DOHH2 (cell line): Measurements from ENCODE around the gene ARPC1B.

Source experiments
- H3F3A ChIP-seq: fragments of 200-600 bp; sonication (generic), shearing (Covaris generic); 2 replicates; pipeline ENCODE4 v1.6.0; 2016; ENCODE audit warnings: antibody characterized with exemption, mild to moderate bottlenecking; ENCODE audit not compliant: control insufficient read depth, insufficient read depth
- H3K27ac ChIP-seq: fragments of 200-600 bp; sonication (generic); 2 replicates; pipeline ENCODE4 v1.5.1; 2014; ENCODE audit warnings: low read depth, mild to moderate bottlenecking, low read length, moderate library complexity
- H3K27me3 ChIP-seq: fragments of 200-600 bp; sonication (generic); 2 replicates; pipeline ENCODE4 v1.6.1; 2014; ENCODE audit warnings: mild to moderate bottlenecking, low read length, mixed read lengths; ENCODE audit not compliant: control insufficient read depth
- H3K36me3 ChIP-seq: fragments of 200-600 bp; sonication (generic); 2 replicates; pipeline ENCODE4 v1.6.1; 2014; ENCODE audit warnings: mild to moderate bottlenecking, low read length, moderate library complexity, mixed read lengths; ENCODE audit not compliant: control insufficient read depth
- H3K4me1 ChIP-seq: fragments of 200-600 bp; sonication (generic); 2 replicates; pipeline ENCODE4 v1.6.1; 2014; ENCODE audit warnings: mild to moderate bottlenecking, low read length, mixed read lengths; ENCODE audit not compliant: control insufficient read depth
- H3K4me2 ChIP-seq: fragments of 200-600 bp; sonication (generic); 2 replicates; pipeline ENCODE4 v1.6.0; 2014; ENCODE audit warnings: mild to moderate bottlenecking, low read length, moderate library complexity
- H3K4me3 ChIP-seq: fragments of 200-600 bp; sonication (generic); 2 replicates; pipeline ENCODE4 v1.5.1; 2014; ENCODE audit warnings: mild to moderate bottlenecking, low read length, mixed read lengths
- H3K79me2 ChIP-seq: fragments of 200-600 bp; sonication (generic); 2 replicates; pipeline ENCODE4 v1.6.1; 2014; ENCODE audit warnings: mild to moderate bottlenecking, low read length, mixed read lengths; ENCODE audit not compliant: control insufficient read depth
- H3K9me2 ChIP-seq: fragments of 200-600 bp; sonication (generic); replicated peaks from 2 replicates; pipeline ENCODE4 v1.6.1; 2014; ENCODE audit warnings: mild to moderate bottlenecking, low read length, mixed read lengths; ENCODE audit not compliant: control insufficient read depth
- H3K9me3 ChIP-seq: fragments of 200-600 bp; sonication (generic); 2 replicates; pipeline ENCODE4 v1.6.1; 2014; ENCODE audit warnings: antibody characterized with exemption, low read length, mixed read lengths; ENCODE audit not compliant: control insufficient read depth, insufficient read depth
- H4K20me1 ChIP-seq: fragments of 200-600 bp; sonication (generic); 2 replicates; pipeline ENCODE4 v1.6.0; 2014; ENCODE audit warnings: low read depth, mild to moderate bottlenecking, antibody characterized with exemption, low read length, moderate library complexity; ENCODE audit not compliant: control insufficient read depth, insufficient read depth
- CTCF ChIP-seq: fragments of 200-600 bp; sonication (generic); IDR thresholded peaks from one replicate; pipeline ENCODE4 v1.5.1; 2014; ENCODE audit warnings: antibody characterized with exemption, mild to moderate bottlenecking, low read depth, low read length; ENCODE audit not compliant: poor library complexity, severe bottlenecking
- EZH2phosphoT487 ChIP-seq: fragments of 200-600 bp; sonication (generic); IDR thresholded peaks from 2 replicates; pipeline ENCODE4 v1.6.1; 2017; ENCODE audit warnings: borderline replicate concordance, mild to moderate bottlenecking, antibody characterized with exemption, low read length, moderate library complexity, mixed read lengths

Gene ARPC1B

GRCh38 chr7:99390941-99391602 lies 16.5 kb downstream of the ARPC1B start:
- Histone ChIP-seq H3K36me3 (peaks cover 94% of the 10 kb centered on the region), H3K79me2 (peaks cover 11% of the 10 kb centered on the region), H3K27ac (no peak overlapping the region), H4K20me1 (peaks cover 15% of the 10 kb centered on the region; the same call in 1 of the 2 replicates), H3K4me2 (no peak overlapping the region), H3K9me2 (no peaks in the 10 kb centered on the region), H3K4me1 (peaks cover 19% of the 10 kb centered on the region), H3K27me3 (no peaks in the 10 kb centered on the region), H3K9me3 (no peaks in the 10 kb centered on the region), H3K4me3 (no peak overlapping the region), H3F3A (peaks cover 16% of the 10 kb centered on the region)
- TF ChIP-seq EZH2phosphoT487, result no peak
- TF ChIP-seq CTCF, result no peak

- peaks cover 19% of the 10 kb centered on the region for H3K4me1 ChIP-seq
- H3K4me2 ChIP-seq, result peak overlapping the region; percentile 85
- peaks cover 93% of the 10 kb centered on the region for H3K36me3 ChIP-seq
- TF ChIP-seq EZH2phosphoT487 (no peak), CTCF (no peak)
- peaks cover 18% of the 10 kb centered on the region; the same call in 1 of the 2 replicates for H4K20me1 ChIP-seq
- H3F3A ChIP-seq, result peaks cover 20% of the 10 kb centered on the region
- H3K27ac ChIP-seq, result peak overlapping the region; percentile 48; the same call in 1 of the 2 replicates
- no peaks in the 10 kb centered on the region for H3K9me3 ChIP-seq
- peaks cover 11% of the 10 kb centered on the region for H3K79me2 ChIP-seq
- peak overlapping the region; percentile 75 for H3K4me3 ChIP-seq
- no peaks in the 10 kb centered on the region for H3K9me2 ChIP-seq
- H3K27me3 ChIP-seq, result no peaks in the 10 kb centered on the region
These were observed 17.5 kb downstream of the ARPC1B start for GRCh38 chr7:99392046-99392445.

GRCh38 chr7:99392659-99393354 lies 18.3 kb downstream of the ARPC1B start:
- Histone ChIP-seq H3K9me3 (no peaks in the 10 kb centered on the region), H3K27ac (peak overlapping the region; percentile 48), H3K27me3 (no peaks in the 10 kb centered on the region), H3K9me2 (no peaks in the 10 kb centered on the region), H4K20me1 (peaks cover 21% of the 10 kb centered on the region; the same call in 1 of the 2 replicates), H3K4me1 (peaks cover 19% of the 10 kb centered on the region), H3K4me3 (peak overlapping the region; percentile 75), H3F3A (peaks cover 22% of the 10 kb centered on the region), H3K36me3 (peaks cover 93% of the 10 kb centered on the region), H3K79me2 (peaks cover 11% of the 10 kb centered on the region), H3K4me2 (peak overlapping the region; percentile 85)
- TF ChIP-seq EZH2phosphoT487, result no peak
- peak; percentile 11 for TF ChIP-seq CTCF
